Measurements from ENCODE around the gene TENM3.

The TENM3 gene

DNA sequence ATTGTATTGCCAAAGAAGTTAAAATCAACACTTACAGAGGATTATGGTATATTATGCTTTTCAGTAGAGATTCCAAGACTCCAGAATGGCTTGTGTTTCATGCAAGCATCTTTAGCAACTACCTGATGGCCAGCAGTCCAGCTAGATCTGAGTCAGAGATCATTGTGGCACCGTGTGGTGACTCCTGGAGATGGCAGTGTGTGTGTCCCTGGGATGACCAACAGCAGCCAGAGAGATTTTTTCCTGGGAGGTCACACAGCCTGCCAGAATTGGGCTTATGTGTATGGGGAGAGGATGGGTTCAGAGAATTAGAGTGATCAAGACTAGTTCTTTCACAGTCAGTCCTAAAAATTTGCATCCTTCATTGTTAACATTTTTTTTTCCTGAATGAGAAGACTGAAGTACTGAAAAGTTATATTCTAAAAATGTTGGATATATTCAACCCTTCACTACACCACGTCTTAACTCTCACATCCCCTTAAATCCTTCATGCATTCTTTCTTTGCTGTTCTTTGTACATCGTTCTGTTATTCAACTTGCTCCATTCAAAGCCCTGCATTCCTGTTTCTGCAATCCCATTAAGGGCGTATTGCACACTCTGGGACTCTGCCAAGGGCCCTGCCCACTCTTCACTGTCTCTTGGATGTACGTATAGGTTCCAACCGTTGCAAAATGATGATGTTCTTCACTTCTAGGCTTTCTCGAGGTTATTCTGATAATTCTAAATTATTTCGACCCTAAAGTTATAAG lies 12.4 kb downstream of the TENM3 start:
- no peak for DNase-seq

DNA sequence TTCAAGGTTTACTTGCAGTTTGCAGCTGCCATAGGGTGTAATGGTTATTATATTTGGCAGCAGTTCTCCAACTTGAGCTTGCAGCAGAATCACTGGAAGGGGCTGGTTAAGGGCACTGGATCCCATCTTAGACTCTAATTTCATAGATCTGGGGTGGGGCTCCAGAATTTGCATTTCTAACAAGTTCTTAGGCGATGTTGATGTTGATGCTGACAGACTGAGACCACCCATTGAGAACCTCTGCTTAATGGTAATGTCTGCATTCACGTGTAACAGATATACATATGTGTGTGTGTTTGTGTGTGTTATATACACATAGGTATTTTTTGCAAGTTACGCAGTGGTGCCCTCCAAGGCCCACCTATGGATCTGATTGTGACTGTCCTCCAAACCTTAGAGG lies 13.8 kb downstream of the TENM3 start:
- DNase-seq = no peak

DNA sequence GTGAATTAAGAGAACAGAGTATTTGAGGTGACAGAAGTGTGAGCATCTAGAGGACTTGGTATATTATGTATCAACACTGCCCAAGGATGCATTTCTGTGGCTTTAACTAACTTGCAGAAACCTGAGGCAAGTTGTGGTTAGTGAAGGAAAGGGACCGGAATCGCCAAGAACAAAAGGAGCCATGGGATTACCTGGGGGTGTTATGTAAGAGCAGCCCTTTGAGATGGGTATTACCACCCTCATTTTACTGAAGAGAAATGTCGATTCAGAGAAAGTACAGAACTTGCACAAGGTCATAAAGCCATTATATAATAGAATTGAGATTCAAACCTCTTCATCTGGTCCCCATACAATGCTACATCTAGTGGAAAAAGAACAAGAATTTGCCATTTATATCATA lies 14.3 kb downstream of the TENM3 start:
- no peak for DNase-seq

DNA sequence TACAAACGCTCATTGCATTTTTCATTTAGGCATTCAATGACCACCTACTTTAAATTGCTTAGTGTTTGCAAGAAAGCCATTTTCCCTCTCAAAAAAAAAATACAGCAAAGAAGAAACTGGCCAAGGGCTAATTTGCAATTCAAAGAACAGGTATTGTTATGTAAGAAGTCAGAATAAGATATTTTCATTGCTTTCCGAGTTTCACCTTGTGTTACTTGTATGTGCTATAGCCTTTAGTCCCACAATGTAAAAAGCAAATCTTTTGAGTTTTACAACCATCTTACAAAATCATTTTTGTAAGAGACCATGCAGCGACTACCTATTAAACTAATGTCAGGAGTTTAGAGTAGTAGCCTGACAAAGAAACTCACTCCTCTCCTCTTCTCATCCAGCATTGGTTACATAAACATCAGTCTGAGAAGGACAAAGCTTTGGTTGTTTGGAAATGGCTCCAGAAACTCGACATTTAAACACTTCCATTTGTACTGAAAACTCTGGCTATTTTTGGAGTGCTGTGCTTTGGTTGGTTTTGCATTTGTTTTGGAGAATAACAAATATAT lies 15.3 kb downstream of the TENM3 start:
- DNase-seq = no peak

DNA sequence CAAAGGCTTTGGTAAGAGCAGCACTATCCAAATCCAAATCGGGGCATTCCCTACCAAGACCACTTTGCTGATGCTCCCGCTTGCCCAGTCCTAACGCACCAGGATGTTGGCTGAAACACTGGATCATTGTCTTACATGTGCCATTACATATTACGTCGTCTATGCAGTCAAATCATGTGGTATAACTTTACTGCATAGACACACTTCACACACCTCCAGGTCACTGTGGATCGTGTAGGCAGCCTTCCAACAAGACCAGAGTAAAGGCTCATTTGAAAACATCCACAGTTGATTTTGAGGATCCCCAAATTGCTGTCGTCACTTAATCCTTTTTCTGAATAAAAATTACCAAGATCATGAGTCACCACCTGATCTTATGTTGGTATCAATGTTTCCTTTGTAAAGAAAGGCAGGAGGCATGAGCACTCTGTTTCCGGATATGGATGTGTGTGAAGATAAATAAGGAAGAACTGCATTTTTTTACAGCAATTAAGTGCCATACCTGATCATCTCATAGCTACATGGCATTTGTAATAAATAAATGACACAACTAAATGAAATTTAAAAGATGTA lies 18.5 kb downstream of the TENM3 start:
- DNase-seq = no peak

DNA sequence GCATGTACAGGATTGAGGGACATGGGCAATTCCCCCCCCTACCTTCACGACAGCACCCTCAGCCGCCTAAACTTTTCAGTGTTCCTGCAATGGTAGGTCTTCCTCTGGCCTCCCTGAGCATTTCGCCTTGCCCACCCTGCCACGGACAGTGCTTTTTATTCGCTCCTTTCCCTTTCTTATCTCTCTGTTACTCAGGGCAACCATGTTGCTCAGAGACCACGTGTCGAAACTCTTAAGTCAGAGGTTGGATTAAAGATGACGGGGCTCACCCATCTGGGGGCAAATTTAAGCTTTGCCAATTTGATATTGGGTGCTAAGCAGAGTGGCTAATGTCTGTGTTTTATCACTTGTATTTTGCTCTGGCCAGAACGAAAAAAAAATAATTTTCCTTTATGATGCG lies 20.4 kb downstream of the TENM3 start:
- DNase-seq = no peak

DNA sequence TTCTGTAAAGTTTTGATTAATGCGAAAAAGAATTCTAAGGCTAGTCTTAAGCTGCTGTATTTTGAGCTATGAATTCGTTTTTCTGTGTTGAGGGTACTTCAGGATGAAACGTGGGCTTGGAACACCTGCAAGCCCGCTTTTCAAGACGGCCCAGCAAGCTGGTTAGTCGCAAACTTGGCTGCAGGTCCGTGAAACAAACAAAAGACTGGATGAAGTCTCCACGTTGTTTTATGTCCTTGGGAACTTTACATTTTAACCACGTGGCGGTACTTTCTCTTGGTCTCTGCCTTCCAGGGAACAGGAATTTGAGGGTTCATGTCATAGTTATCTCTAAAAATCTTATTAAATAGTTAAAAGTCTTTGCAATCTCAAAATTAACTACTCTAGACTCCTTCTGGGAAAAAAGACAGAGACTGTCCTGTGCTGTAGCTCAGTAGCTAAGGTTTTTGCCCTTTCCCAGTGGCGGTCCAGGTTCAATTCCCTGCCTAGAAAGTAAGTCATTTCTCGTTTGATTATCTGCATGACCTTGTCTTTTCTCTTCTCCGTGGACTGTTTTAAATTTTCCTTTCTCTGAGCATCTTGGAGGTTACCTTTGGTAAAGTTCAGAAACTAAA lies 21.0 kb downstream of the TENM3 start:
- DNase-seq = no peak

DNA sequence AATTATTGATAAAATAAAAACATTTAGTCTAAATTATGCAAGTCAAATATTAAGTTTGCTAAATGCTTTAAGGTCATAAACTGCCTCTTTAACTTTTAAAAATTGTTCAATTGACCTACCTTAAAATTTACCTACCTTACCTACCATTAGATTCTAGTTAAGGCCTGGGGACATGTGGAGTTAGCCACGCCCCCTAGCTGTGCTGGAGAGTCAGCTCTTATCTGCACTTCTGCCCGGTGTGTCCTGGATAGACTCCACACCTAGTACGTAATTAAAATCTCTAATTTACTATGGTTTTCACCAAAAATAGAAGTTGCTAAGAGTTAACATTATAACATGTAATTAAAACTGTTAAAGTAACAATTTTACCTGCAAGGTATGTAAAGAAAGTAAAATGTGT lies 22.7 kb downstream of the TENM3 start:
- no peak for DNase-seq

DNA sequence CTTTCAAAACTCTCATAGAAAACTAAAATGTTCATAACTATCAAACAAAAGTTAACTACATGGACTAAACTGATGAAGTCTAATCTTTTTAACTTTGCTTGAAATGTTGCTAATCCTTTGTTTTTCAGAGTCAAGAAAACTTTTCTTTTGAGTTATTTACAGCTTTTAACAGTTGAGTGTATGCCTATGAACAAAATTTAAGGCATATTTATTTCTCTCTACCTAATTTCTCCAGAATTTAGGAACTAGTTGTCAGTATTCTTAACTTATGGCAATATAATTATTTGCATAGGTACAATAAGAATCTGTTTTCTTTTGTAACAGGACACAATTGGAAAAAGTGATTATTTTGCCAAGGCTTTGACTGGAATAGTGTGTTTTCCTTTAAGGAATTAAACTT lies 23.8 kb downstream of the TENM3 start:
- DNase-seq = no peak

DNA sequence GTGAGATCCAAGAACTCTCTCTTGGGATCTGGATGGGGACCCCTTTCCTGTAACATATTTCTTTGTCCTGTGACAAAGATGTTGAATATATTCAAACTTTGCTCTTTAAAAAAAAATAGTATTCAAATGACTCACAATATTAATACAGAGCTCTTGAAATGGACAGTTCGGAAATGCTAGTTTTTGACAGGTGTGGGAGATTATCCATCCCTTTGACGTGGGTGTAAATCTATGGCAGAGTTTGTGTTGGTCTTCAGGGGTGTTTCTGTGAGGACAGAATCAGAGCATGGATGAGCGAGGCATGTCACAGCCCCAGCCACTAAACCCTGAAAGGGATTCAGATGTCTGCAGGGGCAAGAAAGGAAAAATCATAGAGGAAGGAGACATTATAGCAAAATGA lies 25.8 kb downstream of the TENM3 start:
- no peak for DNase-seq

DNA sequence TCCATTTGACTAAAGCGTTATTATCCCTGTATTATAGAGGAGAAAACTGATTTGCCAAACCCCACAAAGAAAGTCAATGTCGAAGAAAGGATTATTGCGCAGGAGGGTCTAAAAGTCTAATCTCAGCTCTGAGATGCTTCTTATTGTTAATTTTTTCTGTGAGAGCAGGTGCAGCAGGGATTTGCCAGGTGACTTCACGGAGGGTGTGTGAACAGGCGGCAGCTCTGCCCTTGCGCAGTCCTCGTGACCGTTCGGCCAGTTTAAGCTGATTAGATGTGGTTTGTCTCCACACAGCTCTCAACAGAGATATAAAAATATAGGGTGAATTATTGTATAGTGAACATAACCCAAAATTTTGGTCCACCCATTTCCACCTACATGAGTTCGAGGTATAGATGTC lies 28.5 kb downstream of the TENM3 start:
- no peak for DNase-seq

DNA sequence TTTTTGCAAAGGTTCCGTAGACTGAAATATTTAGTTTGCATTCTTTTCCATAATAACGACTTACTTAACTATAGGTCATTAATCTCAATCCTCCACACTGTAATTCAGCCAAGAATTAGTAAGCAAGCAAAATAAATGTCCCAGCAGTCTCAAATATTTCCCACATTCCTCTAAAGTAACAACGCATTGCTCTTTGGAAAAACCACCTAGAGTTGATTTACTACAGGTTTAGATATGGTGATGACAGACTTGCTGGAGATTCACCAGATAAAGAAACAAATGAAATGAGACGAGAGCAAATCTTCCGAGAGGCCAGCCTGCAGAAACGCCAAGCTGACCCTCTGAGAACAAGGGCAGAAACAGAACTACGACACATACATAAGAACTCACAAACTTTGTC lies 28.9 kb downstream of the TENM3 start:
- DNase-seq = no peak

DNA sequence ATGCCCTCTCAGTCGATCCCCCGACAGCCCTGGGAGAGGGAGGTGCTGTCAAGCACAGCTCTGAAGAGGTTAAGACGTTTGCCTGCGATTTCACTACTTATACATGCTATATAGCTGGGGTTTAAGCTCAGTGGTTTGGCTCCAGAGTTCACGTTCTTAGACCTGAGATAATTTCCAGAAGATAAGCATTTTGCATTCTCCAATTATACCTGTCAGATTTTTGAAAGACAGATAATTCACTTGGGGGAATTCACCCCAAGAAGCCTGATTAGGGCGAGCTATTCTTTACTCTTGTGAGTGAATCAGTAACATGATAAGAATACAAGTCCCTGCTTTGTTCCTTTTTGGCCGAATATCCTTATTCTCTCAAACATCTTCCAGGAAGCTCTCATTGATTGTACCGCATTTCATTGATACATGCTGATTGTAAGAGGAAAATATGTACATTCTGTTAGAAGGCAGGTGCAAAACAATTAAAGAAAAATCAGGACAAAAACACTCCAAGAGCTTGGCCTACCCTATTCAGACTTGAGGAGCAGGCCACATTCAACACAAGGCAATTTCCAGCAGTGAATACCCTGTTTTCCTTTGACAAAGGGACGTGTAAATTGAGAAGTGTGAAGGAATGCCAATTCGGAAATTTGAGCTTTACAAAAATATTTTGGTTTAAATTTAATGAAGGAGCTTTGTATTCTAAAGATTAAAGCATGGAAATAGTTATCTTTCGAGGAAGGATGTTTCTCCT lies 30.2 kb downstream of the TENM3 start:
- no peak for DNase-seq

DNA sequence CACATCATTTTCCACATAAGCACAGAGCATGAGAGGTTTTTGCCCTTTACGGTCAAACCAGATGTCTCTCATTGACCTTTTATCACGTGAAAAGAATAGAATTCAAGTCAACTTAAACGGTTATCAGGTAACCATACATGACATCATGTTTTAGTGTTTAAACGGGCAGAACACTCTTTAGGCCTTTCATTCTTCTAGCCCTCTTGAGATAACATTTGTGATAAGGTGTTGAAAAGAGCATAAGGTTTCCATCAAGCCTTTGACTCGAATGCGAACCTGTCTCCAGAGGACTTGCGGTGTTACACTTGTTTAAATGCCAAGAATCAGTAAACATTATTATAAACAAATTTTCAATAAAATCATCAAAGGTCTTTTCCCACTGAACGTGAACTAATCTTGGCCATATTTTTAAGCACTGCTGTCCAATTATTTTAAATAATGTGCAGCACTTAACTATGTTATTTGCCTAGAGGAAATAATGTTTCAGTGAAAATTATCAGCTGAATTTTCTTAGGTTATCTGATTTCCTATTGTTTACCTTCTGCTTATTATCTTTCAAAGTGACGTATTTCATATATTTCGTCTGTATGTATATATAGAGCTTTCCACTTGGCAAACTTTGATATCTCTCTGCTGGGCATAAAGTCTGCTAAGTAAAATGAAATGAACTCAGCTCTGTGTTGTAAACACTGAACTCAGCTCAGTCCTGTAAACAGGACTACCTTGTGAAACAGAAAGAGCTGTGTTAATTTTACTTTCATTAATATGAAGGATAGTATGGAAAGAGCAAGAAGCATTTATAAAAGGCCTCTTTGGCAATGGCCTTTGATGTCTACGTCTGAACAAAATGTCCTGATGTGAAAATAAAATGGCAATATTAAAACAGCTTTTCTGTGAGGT lies 33.3 kb downstream of the TENM3 start:
- DNase-seq = no peak

DNA sequence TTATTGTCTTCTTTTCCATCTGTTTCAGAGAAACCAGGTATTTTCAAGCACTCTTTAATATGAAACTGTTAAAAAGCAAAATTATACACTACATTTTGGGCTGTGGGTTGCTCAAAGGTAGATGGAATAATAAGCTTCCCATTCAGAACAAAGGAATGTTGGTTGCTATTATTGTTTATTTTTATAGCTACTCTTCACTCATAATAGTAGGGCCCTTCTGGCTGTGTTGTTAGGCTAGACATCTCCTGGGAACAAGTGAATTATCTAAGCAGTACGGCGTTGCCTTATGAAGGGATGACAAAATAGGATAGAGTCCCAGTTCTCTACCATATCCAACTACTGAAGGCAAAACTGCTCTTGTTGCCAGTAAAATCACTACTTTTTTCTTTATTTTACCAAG lies 34.2 kb downstream of the TENM3 start:
- no peak for DNase-seq

DNA sequence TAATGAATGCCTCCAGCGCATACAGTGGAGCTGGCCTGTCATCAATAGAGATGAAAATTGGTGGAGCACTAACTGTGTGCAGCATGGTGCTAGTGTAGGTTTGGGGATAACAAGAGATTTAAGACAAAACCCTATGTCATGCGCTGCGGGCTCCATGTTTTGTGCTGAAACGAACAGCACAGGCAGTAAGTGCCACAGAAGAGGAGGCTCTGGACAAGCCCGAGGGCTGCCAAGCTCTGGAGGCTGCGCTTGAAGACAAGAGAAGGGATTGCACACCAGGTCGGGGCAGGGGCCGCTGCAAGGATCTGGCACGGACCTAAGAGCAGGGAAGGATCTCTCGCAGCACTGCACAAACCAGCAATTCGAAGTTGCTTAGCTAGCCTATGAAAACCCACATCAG lies 35.5 kb downstream of the TENM3 start:
- no peak for DNase-seq

DNA sequence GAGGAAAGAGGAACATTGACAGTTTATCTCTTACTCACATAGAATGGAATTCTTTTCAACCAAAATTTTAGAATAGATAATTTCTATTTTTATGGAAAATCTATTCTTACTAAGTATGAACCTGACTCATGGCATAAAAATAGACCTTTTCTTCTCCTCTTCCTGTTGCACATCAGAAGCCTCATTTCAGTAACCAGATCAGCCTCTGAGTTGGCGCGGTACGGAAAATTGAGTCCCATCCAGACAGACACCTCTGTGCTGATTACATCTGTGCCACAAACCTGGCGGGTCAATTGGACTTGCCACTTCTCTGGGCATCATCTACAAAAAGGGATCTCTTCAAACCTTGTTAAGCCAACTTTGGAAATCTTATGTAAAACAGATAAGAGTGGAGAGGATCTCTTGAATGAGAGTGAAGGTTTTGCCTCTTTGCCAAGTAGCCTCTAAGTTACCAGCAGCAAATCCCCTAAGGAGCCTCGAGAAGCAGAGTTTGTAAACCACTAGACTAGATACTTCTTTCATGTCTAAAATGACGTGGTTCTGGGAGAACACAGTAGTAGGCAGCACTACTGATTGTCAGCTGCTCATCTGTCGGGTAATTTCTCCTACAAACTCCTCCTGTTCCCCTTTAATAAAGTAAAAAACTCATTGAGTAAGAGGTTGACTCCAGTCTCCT lies 37.4 kb downstream of the TENM3 start:
- DNase-seq = no peak

DNA sequence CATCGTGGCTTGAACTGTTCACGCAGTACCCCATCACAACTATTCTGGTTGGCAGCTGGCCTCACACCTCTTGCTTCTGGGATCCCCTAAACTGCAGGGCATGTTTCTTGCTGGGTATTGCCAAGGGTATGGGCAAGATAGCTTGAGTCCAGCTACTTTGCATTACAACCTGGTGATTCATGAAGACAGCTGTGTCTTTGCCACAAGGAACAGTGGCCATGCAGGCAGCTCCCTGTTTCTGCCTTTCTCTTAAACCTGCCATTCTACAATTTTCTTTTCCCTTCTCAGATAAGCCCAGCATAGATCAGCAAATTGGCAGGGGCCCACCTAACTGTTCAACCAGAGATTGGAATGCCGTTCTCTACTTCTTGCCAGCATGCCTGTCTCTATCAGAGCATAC lies 42.8 kb downstream of the TENM3 start:
- no peak for DNase-seq

DNA sequence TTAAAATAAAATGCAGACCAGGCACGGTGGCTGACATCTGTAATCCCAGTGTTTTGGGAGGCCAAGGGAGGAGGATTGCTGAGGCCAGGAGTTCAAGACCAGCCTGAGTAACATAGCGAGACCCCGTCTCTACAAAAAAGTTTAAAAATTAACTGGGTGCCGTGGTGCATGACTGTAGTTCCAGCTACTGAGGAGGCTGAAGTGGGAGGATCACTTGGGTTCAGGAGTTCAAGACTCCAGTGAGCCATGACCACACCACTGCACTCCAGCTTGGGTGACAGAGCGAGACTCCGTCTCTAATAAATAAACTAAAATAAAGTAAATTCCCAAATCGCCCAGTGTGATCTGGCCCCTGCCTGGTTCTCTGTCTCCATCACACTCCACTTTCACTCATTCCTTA lies 43.7 kb downstream of the TENM3 start:
- DNase-seq = no peak

DNA sequence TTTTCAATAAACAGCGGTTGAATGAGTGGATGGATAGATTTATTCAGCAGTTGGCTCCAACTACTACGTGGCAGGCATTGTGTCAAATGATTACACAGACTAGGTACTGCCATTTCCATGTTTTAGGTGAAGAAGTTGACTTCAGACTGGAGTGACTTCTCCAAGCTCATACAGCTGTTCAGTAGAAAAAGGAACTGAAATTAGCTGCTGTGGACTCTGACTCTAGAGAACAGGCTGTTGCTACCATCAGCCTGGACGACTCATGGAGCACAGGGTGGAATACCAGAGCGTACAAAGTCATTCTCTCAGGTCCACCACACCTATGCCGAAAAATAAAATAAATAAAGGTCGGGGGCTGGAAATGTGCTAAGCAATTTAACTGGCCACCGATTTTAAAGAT lies 45.3 kb downstream of the TENM3 start:
- DNase-seq = no peak

DNA sequence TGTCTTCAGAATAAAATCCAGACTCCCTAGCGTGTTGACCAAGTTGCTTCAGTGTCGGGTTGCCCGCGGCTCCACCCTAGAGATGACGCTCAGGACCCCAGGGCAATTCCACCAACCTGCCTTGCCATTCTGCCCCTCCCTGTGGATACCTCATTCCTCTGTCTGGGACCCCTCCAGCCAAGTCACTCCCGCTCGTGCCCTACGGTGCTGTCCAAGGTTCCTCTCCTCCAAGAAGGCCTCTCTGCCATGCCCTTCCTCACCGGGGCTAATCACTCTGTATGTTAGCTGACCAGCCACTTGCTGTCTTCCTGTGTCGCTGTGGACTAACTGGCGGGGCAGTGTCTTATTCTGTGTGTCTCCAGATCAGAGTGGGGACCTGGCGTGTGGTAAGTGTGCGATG lies 46.6 kb downstream of the TENM3 start:
- no peak for DNase-seq

DNA sequence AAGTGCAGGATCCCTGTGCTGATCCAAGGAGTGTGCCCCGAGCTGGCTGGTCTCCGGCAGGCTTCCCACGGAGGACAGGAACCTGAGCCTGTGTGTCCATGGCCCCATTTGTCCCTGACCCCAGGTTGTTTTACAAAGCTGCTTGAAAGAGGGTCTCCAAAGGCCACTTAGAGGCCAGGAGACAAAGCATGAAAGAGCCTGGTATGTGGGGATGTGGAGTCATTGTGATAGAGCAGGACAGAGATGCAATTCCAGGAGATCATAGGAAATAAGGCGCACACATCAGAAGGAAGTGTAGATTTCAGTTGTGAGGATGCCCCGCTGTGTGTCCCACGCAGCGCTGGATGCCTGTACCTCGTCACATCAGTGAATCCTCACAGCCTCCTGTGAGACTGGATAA lies 48.0 kb downstream of the TENM3 start:
- no peak for DNase-seq
